A172 (cell line): ENCODE results near the gene TUFM. TPM values are rescaled to one million over a fixed set of nuclear protein-coding genes. Genes with fewer than 3 reads are reported as not detected.
"Not testable (repeated sequence)": the region's sequence is repeated elsewhere in the genome, so short reads cannot be mapped to it uniquely, and the experiment has no call there.

Experiments
- DNase-seq: peaks from one replicate; pipeline ENCODE4 v3.0.0-alpha.2; 2015; ENCODE audit warnings: low spot score
- total RNA-seq: library from RNA; depleted of rRNA; stranded (reverse); fragments of >200 nt; shearing (Covaris generic); gene quantifications from 2 replicates; pipeline ENCODE4 v1.2.3, GENCODE V29; 2014; rRNA removed

Gene TUFM
- total RNA-seq = 197 and 225 TPM in 2 replicates

- peak; percentile 98 for DNase-seq
Measured at GRCh38 chr16:28846080-28846932, at the start of gene TUFM. Gene TUFM, minus strand, starts transcription at chr16:28846348. Its CDS starts 79 bp downstream, at chr16:28846269.

DNA sequence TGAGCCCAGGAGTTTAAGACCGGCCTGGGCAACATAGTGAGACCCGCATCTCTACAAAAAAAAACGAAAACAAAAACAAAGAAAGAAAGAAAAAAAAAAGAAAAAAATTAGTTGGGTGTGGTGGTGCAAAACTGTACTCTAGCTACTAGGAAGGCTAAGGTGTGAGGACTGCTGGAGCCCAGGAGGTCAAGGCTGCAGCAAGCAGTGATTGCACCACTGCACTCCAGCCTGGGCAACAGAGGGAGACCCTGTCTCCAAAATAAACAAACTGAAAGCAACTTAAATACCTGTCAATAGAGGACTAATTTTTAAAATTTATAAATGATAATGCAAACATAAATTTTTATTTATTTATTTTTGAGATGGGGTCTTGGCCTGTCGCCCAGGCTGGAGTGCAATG is 49.5 kb upstream of the TUFM start:
- DNase-seq = no peak

DNA sequence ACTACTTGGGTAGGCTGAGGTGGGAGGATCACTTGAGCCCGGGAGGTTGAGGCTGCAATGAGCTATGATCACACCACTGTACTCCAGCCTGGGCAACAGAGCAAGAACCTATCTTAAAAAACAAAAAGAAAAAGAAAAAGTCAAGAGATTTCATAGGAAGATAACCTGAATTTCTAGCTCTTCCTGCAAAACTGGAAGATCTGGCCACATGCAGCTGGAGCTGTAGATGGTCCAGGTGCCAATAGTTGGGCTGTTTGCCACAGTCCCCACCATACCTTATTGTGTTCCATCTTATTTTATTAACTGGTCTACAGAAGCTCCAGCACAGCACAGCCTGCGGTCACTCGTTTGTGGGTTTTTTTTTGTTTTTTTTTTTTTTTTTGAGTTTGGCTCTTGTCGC is 47.1 kb upstream of the TUFM start:
- DNase-seq = no peak

DNA sequence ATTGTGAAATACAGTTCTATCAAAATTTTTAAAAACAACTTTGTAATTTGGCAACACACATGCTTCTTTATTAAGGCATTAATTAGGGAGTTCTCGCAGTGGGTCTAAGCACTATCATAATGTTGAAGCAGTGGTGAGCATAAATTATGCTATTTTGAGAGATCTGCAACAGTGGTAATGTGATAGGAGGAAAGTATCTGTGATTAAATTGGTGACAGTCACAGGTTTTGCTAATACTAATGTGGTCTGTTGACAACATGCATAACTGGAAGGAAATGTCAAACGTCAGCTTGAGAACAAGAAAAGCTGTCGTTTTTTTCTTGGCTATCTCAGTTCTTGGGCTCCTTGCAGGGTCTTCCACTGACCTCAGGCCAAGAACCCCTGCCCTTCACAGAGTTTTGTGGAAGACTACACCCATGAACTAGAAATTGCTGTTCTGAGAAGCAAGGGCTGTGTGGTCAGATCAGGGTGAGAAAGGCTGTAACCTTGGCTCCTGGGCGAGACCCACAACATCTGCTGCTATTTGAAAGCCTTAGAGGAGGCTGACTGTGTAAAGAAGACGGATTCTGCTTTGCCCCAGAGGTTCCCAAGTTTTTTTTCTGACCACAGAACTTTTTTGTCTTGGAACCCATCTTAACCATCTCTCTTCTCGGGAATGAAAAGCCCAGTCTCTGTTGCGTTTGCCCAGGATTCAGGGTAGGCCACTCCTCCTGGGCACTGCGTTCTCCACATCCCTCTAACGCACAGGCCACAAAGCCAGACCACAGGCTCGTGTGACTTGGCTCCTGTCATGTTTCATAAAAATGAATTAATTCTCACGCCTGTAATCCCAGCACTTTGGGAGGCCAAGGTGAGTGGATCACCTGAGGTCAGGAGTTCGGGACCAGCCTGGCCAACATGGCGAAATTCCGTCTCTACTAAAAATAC is 46.1 kb upstream of the TUFM start:
- no peak for DNase-seq

GRCh38 chr16:28890355-28890754 is 44.2 kb upstream of the TUFM start:
- DNase-seq = not testable (repeated sequence)

GRCh38 chr16:28886945-28887344 is 40.8 kb upstream of the TUFM start:
- no peak for DNase-seq

GRCh38 chr16:28884045-28884444 is 37.9 kb upstream of the TUFM start:
- no peak for DNase-seq

- no peak for DNase-seq
Measured at GRCh38 chr16:28883221-28883996, 37.3 kb upstream of the TUFM start.

- DNase-seq = no peak
Measured at GRCh38 chr16:28882551-28883160, 36.5 kb upstream of the TUFM start.

DNA sequence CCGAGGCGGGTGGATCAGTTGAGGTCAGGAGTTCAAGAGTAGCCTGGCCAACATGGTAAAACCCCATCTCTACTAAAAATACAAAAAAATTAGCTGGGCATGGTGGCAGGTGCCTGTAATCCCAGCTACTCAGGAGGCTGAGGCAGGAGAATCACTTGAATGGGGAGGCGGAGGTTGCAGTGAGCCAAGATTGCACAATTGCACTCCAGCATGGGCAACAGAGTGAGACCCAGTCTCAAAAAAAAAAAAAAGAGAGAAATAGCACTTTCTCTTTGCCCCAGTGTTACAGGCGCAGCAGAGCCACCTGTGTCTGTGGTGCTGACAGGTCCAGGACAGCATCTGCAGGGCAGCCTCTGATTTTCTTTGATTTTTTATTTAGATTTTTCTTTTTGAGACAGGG is 35.4 kb upstream of the TUFM start:
- DNase-seq = not testable (repeated sequence)

DNA sequence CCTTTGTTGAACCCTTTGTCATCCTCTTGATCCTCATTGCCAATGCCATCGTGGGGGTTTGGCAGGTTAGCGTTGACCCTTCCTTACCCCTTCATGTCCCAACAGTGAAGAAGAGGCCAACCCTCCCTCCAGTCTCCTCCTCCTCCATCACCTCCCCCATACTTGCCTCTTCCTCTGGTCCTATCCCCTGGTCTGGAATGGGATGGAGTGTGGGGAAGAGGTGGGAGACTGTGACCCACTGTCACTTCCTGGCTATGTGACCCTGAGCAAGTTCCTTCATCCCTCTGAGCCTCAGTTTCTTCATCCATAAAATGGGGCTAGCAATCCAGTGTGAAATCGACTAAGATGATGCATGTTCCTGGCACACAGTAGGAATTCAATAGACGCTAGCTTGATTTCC is 34.8 kb upstream of the TUFM start:
- no peak for DNase-seq

GRCh38 chr16:28880589-28880915 is 34.4 kb upstream of the TUFM start:
- DNase-seq = no peak

DNA sequence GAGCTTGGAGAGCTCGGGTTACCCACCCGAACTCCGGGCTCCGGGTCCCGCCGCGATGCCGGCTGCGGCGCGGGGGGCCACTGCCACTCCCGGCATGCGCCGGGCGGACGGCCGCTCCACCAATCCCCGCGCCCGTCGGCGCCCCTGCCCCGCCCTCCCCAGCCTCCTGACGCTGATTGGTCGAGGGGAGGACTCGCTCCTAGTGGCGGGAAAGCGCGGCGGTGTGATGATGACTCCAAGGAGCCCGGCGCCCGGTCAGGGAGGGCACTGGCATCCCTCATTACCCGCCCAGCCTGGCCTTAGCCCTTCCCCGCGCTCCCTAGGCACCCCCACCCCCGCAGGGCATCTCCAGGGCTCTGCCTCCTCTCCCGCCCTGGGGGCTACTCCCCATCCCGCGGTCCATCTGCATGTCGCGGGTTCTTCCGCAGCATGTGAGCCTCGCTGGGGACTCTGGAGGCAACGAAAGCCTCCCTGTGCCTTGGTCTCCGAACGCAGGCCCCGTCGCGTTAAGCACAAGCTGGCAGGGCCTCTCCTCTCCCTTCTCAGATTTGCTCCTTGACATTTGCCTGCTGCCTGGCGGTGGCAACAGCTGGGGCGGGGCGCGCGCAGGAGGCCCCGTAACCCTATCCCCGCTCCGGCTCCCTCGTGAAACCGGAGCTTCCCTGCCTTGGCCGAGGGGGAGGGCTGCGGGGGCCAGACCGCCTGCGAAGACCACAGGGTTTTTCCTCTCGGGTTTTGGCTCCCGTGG is 33.9 kb upstream of the TUFM start:
- peak; percentile 77 for DNase-seq

DNA sequence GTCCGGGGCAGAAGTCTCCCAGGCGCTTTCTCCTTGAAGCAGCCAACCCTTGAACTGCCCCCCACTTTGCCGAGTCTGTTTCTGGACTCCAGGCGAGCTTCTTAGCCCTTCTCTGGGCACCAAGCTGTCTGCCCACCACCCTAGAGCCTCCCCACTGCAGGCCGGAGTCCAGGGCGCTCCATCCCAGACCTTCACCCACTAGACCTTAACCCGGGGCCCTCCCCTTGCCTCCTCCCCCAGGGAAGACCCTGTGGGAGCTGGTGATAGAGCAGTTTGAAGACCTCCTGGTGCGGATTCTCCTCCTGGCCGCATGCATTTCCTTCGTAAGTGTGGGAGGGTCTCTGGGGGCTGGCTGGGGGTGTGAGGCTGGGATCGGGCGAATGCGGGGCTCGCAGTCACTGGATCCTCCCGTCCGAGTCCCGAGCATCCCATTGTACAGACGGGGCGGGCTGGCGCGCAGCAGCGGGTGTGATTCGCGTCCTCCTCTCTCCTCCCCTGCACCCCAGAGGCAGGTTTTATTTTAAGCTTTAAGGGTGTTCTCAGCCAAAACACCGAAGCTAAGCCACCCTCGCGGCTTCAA is 33.2 kb upstream of the TUFM start:
- peak; percentile 14 for DNase-seq

DNA sequence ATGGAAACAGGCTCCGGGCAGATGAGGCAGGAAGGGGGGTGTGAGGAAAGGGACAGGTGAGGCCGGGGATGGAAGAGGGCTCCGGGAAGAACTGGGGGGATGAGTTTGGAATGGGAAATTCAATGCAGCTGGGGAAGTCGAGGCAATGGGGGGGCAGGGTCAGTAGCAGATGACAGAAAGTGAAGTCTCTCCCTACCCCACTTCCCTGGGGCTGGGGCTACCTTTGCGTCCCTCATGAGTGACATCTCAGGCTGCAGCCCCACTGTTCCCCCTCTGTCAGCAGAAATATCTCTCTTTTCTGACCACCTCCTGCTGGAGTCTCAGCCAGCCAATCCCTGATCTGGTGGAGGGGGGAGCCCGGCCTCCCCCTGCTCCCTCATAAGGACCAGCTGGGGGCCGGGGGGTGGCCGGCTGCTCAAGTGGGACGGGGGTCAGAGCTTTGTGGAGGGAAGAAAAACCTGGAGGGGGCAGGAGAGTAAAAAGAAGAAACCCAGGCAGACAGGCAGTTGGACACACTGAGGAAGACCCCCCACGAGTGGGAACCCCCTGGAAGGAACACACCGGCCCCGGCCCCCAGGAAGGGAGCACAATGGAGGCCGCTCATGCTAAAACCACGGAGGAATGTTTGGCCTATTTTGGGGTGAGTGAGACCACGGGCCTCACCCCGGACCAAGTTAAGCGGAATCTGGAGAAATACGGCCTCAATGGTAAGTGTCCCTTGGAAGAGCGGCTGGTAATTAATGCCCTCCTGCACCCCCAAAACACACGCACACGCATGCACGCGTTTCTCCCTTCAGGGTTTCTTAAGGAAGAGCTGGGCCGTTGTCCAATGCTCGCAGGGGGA is 32.2 kb upstream of the TUFM start, which contains the start of gene ATP2A1:
ATP2A1 (plus strand) TSS at position 406 of the 844 bp plus-strand sequence; CDS start at position 590, 184 bp downstream.
- DNase-seq = no peak

DNA sequence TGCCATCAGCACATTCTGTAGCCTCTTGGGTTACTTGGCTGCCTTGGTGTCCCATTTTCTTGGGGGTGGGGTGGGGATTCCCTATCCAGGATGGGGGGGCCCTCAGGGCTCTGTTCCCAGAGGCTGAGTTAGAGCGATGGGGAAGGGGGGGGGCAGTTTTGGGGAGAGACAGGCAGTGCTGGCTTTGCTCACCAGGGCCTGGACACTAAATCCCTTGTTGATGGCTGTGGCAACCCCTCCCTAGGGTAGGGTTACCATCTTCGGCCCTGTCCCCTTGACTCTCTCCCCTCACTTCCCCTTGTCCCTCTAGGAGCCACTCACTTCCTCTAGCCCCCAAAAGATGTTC is 31.5 kb upstream of the TUFM start:
- no peak for DNase-seq

- no peak for DNase-seq
Measured at GRCh38 chr16:28876973-28877654, 31.0 kb upstream of the TUFM start.

- no peak for DNase-seq
Measured at GRCh38 chr16:28876019-28876659, 30.0 kb upstream of the TUFM start.
